Stimulated activated CD4-positive, alpha-beta T cell treated with anti-CD3 and anti-CD28 coated beads, Interleukin-2, amount 100 ng/mL, for 48 hours (primary cell): ENCODE results near the gene SH3PXD2A.

Experiments used
- DNase-seq, 2 donors: peaks; one replicate each; pipeline ENCODE4 v3.0.0-alpha.2; 2020

SH3PXD2A gene

GRCh38 chr10:103659674-103660363 is 195.6 kb downstream of the SH3PXD2A start:
- DNase-seq, result peak; percentile 40 to 45

- DNase-seq, result no peak
These were observed 197.3 kb downstream of the SH3PXD2A start for GRCh38 chr10:103658049-103658577.

GRCh38 chr10:103657061-103657591 is 198.2 kb downstream of the SH3PXD2A start:
- no peak for DNase-seq

GRCh38 chr10:103654925-103655324 is 200.5 kb downstream of the SH3PXD2A start:
- no peak for DNase-seq

GRCh38 chr10:103653581-103654037 is 201.8 kb downstream of the SH3PXD2A start:
- no peak for DNase-seq

- no peak for DNase-seq
These were observed 202.6 kb downstream of the SH3PXD2A start for GRCh38 chr10:103652599-103653281.

- DNase-seq, result no peak
These were observed 203.4 kb downstream of the SH3PXD2A start for GRCh38 chr10:103651783-103652476.

GRCh38 chr10:103651333-103651732 is 204.0 kb downstream of the SH3PXD2A start:
- DNase-seq, result no peak

- DNase-seq, result no peak
These were observed 205.5 kb downstream of the SH3PXD2A start for GRCh38 chr10:103649654-103650423.

GRCh38 chr10:103648636-103649532 is 206.5 kb downstream of the SH3PXD2A start:
- no peak for DNase-seq

- no peak for DNase-seq
These were observed 207.1 kb downstream of the SH3PXD2A start for GRCh38 chr10:103648251-103648635.

GRCh38 chr10:103646304-103646703 is 209.1 kb downstream of the SH3PXD2A start:
- DNase-seq, result no peak

- no peak for DNase-seq
These were observed 210.0 kb downstream of the SH3PXD2A start for GRCh38 chr10:103645141-103646054.

- DNase-seq, result no peak
These were observed 212.0 kb downstream of the SH3PXD2A start for GRCh38 chr10:103643381-103643780.

GRCh38 chr10:103641326-103641725 is 214.1 kb downstream of the SH3PXD2A start:
- no peak for DNase-seq

- no peak for DNase-seq
These were observed 214.8 kb downstream of the SH3PXD2A start for GRCh38 chr10:103640436-103641181.

GRCh38 chr10:103638948-103639347 is 216.4 kb downstream of the SH3PXD2A start:
- DNase-seq, result no peak

- no peak for DNase-seq
These were observed 217.3 kb downstream of the SH3PXD2A start for GRCh38 chr10:103637927-103638557.

GRCh38 chr10:103637011-103637410 is 218.4 kb downstream of the SH3PXD2A start:
- DNase-seq, result no peak
